HG02571 (cell line): Measurements from ENCODE around the gene CCDC88B.

ENCODE experiments used
- ATAC-seq: cut with Tn5 transposase; IDR thresholded peaks from one replicate; pipeline ENCODE4 v1.9.1; 2021; ENCODE audit warnings: mild to moderate bottlenecking, moderate library complexity; ENCODE audit not compliant: unreplicated experiment

CCDC88B gene

GRCh38 chr11:64359712-64360445, 19.9 kb downstream of the CCDC88B start:
- ATAC-seq = no peak

- ATAC-seq = no peak
Observed at GRCh38 chr11:64360448-64360921, 20.5 kb downstream of the CCDC88B start.

GRCh38 chr11:64361659-64362058, 21.7 kb downstream of the CCDC88B start:
- no peak for ATAC-seq

- no peak for ATAC-seq
Observed at GRCh38 chr11:64362339-64362738, 22.3 kb downstream of the CCDC88B start.

- ATAC-seq = no peak
Observed at GRCh38 chr11:64364435-64364834, 24.4 kb downstream of the CCDC88B start.

GRCh38 chr11:64364911-64365310, 24.9 kb downstream of the CCDC88B start:
- no peak for ATAC-seq

GRCh38 chr11:64366751-64367150, 26.7 kb downstream of the CCDC88B start:
- ATAC-seq = no peak

- no peak for ATAC-seq
Observed at GRCh38 chr11:64367931-64368672, 28.1 kb downstream of the CCDC88B start.

GRCh38 chr11:64368673-64369074, 28.7 kb downstream of the CCDC88B start:
- no peak for ATAC-seq

- ATAC-seq = no peak
Observed at GRCh38 chr11:64369440-64370421, 29.7 kb downstream of the CCDC88B start.

GRCh38 chr11:64371201-64371600, 31.2 kb downstream of the CCDC88B start:
- ATAC-seq = no peak

- no peak for ATAC-seq
Observed at GRCh38 chr11:64372021-64372420, 32.0 kb downstream of the CCDC88B start.

GRCh38 chr11:64372802-64373597, 33.0 kb downstream of the CCDC88B start:
- no peak for ATAC-seq

- ATAC-seq = no peak
Observed at GRCh38 chr11:64373598-64373974, 33.6 kb downstream of the CCDC88B start.

GRCh38 chr11:64376071-64376470, 36.1 kb downstream of the CCDC88B start:
- ATAC-seq = no peak

GRCh38 chr11:64378335-64378880, 38.4 kb downstream of the CCDC88B start:
- ATAC-seq = no peak

GRCh38 chr11:64379160-64379559, 39.2 kb downstream of the CCDC88B start:
- ATAC-seq = no peak

- ATAC-seq = no peak
Observed at GRCh38 chr11:64379817-64380709, 40.1 kb downstream of the CCDC88B start.

GRCh38 chr11:64381350-64381749, 41.3 kb downstream of the CCDC88B start:
- ATAC-seq = no peak
